ENCODE results near the gene CAMKK1.

CAMKK1 gene

GRCh38 chr17:3843935-3844516 lies 48.8 kb downstream of the CAMKK1 start:
- DNase-seq, result peak; percentile 82

GRCh38 chr17:3838206-3838605 lies 54.6 kb downstream of the CAMKK1 start:
- DNase-seq, result no peak

DNA sequence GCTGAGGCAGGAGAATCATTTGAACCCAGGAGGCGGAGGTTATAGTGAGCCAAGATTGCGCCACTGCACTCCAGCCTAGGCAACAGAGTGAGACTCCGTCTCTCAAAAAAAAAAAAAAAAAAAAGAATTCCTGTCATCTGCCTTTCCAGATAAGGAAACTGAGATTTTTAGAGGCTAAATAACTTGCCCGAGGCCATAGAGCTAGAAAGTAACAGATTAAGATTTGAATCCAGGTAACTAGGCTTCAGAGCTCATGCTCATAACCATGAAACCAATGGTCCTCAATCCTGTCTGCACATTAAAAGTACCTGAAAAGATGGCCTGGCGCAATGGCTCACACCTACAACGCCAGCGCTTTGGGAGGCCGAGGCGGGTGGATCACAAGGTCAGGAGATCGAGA lies 56.3 kb downstream of the CAMKK1 start:
- DNase-seq, result no peak

DNA sequence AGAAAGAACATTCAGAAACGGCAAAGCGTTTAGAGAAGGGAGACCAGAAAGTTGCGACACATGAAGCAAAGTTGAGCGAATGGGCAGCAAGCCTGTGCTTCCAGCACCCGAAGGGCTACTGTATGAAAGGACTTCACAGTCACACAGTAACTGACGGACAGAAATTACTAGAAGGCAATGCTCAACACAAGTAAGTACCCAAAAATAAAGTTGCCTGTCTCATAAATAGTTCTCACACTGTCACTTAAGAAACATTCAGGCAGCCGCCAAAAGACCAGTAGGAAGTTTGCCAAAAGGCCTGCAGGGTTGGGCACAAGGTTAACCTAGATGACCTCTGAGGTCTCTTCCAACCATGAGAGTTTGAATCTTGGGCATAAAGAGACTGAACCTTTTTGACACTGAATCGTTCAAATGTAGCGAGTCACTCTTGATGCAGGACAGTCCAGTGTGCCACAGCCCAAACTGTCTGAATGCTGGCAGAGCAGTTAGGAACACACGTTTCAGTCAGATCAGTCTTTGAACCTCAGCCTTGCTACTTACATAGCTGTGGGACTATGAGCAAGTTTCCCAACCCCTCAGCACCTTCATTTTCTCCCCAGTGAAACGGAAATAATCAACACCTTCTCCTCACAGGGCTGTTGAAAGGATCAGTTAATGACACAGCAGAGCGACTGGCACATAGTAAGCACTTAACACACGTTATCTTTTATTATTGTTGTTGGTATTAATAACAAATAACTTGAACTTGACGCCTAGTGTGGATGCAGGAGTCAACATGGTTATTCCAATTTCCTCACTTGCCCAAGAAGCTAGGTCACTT lies 57.2 kb downstream of the CAMKK1 start:
- peak; percentile 56 for DNase-seq

DNA sequence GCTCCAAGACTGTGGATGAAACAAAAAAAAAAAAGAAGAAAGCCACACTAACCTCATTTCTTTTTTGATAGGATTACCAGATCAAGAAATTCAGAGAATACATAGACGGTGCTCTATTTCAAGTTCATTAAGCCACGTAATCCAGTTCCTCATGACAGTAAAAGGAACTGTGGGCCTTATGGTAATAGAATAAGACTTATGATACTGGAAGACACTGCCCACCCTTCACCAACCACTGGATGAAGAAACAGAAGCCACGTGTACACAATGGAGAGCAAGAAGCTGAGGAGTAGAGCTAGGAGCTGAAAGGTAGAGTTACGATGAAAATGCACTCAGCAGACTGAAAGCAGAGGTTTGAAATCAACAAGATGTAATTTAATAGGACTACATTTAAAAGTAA lies 58.0 kb downstream of the CAMKK1 start:
- DNase-seq, result peak; percentile 69

DNA sequence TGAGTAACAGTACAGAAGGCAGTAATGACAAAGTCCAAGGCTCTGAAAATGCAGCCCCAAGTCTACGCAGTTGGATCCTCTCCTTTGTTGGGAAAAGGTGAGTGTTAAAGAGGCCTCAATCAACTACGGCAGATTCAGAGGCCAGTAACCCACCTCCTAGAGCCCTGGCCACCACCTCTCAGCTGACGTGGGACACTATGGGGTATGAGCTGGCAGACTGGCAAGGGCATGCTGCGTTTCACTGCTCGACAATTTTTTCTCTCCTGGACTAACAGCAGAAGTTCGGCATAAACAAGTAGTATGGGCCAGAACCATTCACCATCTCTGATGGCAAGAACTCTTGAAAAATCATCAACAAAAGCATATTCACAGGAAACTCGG lies 64.0 kb downstream of the CAMKK1 start:
- DNase-seq, result no peak

DNA sequence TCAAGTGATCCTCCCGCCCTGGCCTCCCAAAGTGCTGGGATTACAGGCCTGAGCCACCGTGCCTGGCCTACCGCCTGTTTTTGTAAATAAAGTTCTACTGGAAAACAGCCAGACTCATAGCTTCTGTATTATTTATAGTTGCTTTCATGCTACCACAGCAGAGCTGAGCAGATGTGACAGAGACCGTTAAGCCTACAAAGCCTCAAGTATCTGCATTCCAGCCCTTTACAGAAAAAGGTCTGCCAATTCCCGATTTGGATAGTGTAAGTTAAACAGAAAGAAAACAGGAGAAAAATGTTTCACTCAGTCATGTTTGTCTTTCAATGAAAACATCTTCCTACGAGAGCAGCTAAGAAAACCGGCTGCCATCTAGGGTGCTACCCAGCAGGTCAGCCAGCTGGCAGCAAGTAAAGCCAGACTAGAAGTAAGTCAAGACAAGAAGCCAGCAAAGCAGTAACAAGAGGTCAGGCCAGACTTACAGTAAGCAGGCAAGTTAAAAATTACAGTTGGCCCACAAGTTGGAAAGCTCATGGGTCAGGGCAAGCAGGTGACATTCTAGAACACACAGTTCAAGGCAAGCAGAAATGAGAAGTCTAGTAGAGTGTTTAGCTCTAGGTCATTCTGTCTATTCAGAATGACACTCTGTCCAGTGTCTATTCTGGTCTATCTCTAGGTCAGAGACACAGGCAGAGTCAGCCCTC lies 64.6 kb downstream of the CAMKK1 start:
- no peak for DNase-seq

- DNase-seq, result peak; percentile 80
Measured at GRCh38 chr17:3827124-3827773, 65.6 kb downstream of the CAMKK1 start.

DNA sequence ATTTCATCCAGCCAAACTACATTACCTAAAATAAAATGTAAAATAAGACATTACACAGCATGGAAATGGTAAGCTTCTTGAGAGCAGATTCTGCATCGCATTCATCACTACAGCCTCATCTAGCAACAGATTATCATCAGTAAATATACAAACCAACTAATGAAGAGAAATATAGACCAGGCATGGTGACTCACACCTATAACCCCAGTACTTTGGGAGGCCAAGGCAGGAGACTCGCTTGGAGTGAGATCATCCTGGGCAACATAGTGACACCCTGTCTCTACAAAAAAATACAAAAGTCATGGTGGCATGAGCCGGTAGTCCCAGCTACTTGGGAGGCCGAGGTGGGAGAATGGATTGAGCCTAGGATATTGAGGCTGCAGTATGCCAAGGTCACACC lies 66.7 kb downstream of the CAMKK1 start:
- no peak for DNase-seq

- DNase-seq, result no peak
Measured at GRCh38 chr17:3821101-3821500, 71.8 kb downstream of the CAMKK1 start.

GRCh38 chr17:3818786-3819185 lies 74.1 kb downstream of the CAMKK1 start:
- no peak for DNase-seq

GRCh38 chr17:3817851-3818605 lies 74.8 kb downstream of the CAMKK1 start:
- DNase-seq, result no peak

DNA sequence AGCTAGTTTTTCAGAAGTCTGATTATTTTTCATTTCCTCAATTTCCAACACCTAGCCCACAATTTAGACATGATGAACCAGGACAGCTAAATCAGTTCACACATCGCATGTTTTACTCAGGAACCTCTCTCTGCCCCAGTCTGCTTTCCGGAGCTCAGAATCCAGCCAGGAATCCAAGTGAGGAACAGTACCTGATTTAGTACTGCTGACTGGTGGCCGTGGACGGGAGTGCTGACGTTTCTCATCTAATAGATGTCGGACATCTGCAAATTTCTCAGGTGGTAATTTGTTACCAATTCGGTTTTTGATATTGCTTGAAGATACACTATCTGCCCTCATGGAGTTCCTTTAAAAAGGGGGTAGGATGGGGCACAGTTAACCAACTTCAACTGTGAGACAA lies 76.9 kb downstream of the CAMKK1 start:
- no peak for DNase-seq

- DNase-seq, result no peak
Measured at GRCh38 chr17:3815122-3815521, 77.7 kb downstream of the CAMKK1 start.

DNA sequence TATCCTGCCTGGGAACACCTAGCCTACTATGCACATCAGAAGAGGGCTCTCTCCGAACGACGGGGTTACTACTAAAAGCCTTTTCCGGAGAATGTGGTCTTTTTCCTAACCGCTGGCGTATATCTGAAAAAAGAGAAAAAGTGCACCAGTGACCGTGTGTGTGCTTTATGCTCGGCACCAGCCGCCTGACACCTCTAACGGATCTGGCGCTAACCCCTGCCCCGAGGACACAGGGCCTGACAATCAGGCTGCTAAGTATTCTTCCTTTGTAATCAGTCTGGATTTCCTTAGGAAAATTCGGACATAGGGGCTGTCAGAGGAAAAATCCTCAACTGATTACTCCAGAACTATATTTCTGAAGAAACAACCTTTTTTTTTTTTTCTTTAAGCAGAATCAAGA lies 78.5 kb downstream of the CAMKK1 start:
- no peak for DNase-seq

- no peak for DNase-seq
Measured at GRCh38 chr17:3813171-3813570, 79.7 kb downstream of the CAMKK1 start.

GRCh38 chr17:3812771-3813170 lies 80.1 kb downstream of the CAMKK1 start:
- DNase-seq, result no peak

DNA sequence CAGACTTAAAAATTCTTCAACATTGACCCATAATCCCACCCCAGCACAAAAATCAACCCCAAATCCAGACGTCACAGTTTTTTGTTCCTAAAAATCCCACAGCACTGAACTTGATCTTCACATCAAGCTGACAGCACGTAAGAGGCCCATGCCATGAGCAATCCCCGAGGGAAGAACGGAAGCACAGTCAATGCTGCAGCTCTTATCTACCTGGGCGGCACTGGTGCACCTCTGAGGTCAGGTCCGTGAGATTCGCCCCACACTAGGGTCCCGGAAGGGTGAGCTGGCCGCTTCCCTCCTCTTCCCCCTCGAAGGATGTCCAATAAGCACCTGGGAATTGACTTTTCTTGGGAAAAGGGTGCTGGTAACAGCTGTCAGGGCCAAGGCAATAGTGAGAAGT lies 80.6 kb downstream of the CAMKK1 start:
- no peak for DNase-seq
